NCI-H774 (cell line): ENCODE results near the gene HYCC1.
"Not testable (repeated sequence)": the region's sequence is repeated elsewhere in the genome, so short reads cannot be mapped to it uniquely, and the experiment has no call there.

Source experiments
- DNase-seq: peaks from one replicate; lab custom pipeline; 2025; lab: John Stamatoyannopoulos, UW

The HYCC1 gene

DNA sequence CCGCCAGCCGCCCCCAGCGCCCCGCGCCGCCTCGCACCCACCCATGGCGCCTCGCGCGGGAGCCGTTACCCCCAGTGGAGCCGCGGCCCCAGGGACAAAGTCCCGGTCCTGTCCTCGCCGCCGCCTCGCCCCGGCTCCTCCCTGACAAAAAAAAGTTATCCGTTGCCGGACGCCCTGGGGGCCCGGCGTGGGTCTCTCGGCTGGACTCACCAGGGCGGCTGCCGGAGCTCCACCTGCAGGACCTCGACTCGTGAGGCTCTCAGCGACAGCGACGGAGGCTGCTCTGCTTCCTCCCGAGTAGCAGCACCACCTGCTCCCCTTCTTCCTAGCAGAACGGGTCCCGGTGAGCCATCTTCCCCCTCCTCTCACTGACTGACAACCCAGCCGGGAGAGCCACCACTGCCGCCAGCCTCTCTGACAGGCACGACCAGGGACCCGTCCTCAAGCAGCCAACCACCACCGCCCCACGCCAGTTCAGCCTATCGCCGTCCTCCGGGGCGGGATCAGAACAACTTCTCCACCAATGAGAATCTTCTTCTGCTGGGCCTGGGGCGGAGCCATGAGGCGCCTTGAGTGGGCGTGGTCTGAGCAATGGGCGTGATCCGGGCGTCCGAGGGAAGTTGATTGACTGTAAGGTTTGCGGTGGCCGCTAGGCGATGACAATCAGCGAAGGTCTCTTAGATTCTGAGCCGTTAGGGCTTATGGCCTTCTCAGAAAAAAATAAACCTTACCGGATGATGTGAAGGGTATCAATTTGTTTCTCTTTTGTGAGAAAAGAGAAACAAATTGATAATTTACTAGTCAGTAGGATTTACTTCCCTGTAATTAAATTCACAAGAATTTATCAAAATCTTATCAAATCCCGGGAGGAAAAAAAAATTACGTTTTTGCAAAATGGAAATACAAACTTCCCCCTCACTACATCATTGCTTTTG lies at the start of gene HYCC1:
TSS of gene HYCC1 (minus strand) at position 416 of the 935 bp plus-strand sequence. CDS start 23,019 bp downstream, outside the sequence.
- peak; percentile 98 for DNase-seq

DNA sequence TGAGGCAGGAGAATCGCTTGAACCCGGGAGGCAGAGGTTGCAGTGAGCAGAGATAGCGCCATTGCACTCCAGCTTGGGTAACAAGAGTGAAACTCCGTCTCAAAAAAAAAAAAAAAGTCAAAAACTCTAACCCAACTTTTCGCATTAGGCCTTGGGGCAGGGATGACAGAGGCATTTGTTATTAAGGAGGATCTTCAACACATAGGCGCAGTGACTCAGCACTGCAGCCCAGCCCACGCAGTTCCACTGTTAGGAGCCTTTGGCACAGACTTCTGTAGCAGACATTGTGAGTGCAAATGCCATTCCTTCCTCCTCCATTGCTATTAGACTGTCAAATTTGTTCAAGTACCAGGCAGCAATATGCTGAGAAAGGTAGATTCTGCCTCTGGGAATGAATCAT lies 48.5 kb upstream of the HYCC1 start:
- DNase-seq = no peak

DNA sequence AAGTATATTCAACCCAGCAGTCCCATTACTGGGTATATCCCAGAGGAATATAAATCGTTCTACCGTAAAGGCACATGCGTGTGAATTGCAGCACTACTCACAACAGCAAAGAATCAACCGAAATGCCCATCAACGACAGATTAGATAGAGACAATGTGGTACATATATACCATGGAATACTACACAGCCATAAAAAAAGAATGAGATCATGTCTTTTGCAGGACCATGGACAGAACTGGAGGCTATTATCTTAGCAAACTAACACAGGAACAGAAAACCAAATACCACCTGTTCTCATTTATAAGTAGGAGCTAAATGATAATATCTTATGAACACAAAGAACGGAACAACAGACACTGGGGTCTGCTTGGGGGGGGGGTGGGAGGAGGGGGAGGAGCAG lies 47.4 kb upstream of the HYCC1 start:
- DNase-seq = no peak

DNA sequence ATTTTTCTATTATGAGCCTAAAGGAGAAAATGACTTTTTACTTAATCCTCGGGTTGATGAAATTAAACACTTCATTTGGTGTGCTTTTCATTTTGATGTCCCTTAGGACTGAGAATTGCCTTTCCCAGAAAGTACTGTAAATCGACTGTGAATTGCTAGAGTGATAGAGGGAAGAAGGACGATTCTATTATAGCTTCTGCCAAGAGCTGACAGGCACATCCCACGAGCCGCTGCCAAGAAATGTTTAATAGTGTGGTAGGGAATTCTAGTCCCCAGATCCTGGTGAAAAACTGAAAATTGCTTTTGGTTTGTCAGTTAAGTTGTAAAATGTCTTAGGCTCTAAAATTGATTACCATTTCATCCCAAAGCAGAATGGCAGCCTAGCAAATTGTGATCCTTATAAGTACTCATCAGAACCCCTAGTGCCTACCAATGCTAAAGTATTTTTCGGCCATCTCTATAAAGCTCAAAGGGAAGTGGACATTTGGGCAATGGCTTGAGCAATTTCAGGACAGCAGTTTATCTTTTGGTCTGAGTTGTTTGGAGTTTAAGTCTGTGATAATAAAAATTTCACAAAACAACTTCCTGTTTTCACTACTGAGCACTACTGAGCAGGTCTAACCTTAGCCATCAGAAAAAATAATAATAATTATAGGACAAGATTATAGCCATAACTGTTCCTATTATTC lies 44.6 kb upstream of the HYCC1 start:
- DNase-seq = no peak

DNA sequence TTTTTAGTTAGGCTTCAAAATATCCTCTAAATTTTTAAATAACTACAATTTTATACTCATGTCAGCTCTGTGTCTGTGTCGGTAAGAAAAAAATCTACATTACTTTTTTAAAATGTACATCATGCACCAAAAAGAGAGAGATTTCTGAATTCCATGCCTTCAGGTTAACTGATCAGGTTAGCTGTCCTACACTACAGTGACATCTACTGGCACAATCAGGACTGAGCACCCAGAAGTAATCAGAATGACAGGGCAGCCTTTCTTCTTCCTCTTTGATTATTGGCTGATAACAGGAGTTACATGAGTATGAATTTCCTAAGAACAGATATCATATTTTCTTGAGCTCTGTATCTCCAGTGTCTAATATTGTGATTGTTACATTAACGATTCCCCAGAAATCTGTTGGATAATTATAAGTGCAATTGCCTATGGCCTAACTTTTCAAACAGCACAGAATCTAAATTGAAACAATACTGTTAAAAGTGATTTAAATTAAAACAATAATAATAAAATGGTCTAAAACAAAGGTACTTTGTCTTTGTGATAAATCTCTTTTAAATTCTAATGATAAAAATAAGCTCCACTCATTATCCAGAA lies 41.8 kb upstream of the HYCC1 start:
- peak; percentile 54 for DNase-seq

DNA sequence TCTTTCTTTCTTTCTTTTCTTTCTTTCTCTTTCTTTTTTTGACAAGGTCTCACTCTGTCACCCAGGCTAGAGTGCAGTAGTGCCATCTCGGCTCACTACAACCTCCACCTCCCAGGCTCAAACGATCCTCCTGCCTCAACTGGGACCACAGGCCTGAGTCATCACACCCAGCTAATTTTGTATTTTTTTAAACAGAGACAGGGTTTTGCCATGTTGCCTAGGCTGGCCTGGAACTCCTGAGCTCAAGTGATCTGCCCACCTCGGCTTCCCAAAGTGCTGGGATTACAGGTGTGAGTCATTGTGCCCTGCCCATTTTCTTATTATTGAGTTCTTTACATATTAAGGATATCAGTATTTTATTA lies 37.2 kb upstream of the HYCC1 start:
- not testable (repeated sequence) for DNase-seq

DNA sequence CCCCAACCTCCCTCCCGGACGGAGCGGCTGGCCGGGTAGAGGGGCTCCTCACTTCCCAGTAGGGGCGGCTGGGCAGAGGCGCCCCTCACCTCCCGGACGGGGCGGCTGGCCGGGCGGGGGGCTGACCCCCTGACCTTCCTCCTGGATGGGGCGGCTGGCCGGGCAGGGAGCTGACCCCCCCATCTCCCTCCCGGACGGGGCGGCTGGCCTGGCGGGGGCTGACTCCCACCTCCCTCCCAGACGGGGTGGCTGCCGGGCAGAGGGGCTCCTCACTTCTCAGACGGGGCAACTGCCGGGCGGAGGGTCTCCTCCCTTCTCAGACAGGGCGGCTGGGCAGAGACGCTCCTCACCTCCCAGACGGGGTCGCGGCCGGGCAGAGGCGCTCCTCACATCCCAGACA lies 32.4 kb upstream of the HYCC1 start:
- DNase-seq = not testable (repeated sequence)

DNA sequence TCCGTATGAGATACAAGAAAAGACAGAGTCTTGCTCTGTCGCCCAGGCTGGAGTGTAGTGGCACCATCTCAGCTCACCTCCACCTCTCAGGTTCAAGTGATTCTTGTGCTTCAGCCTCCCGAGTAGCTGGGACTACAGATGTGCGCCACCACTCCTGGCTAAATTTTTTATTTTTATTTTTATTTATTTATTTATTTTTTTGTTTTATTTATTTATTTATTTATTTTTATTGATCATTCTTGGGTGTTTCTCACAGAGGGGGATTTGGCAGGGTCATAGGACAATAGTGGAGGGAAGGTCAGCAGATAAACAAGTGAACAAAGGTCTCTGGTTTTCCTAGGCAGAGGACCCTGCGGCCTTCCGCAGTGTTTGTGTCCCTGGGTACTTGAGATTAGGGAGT lies 31.2 kb upstream of the HYCC1 start:
- not testable (repeated sequence) for DNase-seq

DNA sequence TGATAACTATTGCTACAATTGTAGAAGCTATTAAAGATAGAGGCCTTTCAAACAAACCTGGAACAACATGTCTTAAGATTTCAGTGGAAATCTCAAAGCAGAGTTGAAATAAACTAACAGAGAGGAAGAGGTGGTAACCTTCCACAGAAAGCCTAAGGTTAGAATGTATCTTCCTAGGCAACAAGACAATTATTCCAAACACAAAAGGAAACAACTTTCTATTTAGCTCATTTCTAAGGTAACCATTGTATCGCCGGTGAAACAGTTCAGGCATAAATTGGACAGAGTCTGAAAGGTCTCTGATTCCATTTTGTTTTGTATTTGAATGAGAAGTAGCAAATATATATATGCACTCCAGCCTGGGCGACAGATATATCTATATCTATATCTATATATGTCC lies 30.7 kb upstream of the HYCC1 start:
- peak; percentile 39 for DNase-seq

DNA sequence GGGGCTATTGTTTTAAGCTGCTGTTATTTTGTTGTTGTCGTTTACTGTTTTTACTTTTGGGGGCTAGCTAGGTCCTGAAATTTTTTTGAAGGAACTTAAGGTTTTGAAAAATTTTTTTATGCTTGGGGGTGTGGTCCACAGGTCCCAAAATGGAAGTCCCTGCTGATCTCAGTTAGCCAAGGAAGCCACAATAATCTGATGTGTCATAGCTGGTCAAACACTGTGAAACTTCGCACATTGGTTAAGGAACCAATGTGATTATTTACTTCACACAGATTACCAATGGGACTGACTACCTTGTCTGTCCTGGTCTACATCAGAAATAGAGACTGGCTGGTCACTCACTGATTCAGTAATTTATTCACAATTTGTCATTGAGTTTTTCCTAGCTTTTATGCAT lies 29.5 kb upstream of the HYCC1 start:
- DNase-seq = no peak

DNA sequence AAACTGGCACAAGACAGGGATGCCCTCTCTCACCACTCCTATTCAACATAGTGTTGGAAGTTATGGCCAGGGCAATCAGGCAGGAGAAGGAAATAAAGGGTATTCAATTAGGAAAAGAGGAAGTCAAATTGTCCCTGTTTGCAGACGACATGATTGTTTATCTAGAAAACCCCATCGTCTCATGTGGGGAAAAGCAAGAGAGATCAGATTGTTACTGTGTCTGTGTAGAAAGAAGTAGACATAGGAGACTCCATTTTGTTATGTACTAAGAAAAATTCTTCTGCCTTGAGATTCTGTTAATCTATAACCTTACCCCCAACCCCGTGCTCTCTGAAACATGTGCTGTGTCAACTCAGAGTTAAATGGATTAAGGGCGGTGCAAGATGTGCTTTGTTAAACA lies 25.7 kb upstream of the HYCC1 start:
- DNase-seq = not testable (repeated sequence)

DNA sequence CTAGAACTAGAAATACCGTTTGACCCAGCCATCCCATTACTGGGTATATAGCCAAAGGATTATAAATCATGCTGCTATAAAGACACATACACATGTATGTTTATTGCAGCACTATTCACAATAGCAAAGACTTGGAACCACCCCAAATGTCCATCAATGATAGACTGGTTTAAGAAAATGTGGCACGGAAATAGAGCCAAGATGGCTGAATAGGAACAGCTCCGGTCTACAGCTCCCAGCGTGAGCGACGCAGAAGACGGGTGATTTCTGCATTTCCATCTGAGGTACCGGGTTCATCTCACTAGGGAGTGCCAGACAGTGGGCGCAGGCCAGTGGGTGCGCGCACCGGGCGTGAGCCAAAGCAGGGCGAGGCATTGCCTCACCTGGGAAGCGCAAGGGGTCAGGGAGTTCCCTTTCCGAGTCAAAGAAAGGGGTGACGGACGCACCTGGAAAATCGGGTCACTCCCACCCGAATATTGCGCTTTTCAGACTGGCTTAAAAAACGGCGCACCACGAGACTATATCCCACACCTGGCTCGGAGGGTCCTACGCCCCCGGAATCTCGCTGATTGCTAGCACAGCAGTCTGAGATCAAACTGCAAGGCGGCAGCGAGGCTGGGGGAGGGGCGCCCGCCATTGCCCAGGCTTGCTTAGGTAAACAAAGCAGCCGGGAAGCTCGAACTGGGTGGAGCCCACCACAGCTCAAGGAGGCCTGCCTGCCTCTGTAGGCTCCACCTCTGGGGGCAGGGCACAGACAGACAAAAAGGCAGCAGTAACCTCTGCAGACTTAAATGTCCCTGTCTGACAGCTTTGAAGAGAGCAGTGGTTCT lies 21.8 kb upstream of the HYCC1 start:
- not testable (repeated sequence) for DNase-seq

DNA sequence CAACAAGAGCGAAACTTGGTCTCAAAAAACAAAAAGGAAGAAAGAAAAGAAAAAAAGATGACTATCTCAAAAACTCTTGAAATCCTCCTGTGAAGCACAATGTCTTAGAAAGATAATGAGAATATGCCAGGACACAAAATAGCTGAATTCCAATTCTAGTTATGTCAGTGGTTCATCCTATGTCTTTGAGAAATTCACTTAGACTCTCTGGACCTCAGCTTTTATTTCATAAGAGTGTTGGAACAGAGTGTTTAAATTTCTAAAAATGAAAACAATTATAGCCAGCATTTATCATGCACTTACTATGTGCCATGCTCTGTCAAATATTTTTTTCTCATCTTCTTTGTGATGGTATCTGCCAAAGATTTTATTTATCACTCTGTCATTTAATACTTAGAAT lies 13.3 kb upstream of the HYCC1 start:
- DNase-seq = no peak

DNA sequence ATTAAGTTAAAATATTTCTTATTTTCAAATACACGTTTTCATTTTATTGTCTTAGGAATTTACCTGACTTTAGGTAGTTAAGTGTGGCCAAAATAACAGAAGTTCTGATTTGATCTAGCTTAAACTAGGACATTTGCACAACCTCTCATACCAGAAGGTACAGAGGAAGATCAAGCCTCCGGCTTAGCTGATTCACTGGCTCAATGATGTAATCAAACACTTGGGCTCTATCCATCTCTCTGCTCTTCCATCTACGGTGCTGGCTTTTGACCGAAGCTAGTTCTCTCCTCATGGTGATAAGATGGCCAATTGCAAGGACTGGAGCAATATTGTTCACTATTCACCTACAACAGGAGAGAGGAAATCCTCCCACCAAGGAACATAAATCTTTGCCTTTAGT lies 12.2 kb upstream of the HYCC1 start:
- DNase-seq = no peak

DNA sequence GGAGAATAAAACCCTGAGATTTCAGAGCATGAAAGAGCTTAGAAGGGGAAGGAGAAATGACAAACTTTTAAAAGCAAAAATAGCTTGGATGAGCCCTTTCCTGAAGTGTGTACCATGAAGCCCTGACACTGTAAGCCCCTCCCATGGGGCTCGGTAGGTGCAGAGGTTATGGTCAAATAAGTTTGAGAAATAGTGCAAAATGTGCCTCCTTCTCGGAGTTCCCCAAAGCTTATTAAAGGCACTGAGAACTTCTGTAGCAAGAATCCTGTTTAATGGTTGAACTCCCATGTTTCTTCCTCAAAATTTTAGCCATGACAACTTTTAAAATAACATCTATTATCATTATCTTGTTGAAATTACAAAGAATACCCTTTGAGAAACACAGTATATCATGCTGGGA lies 10.5 kb upstream of the HYCC1 start:
- no peak for DNase-seq

DNA sequence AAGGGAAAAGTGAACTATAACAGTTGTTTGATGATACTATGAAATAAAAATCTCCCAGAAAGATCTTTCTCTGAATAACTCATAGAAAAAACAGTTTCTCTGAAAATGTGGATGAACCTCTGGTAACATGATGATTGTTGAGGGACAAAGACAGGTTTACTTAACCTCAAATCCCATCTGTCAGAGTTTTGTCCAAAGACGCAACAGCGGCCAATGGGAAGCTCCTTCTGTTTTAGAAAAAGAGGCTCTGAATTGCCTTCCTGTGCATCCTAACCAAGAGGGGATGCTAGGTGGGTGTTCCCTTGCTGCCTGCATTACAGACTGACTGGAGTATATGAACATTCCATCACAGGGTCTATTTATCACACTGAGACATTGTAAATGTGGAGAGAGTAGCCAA lies 8.9 kb upstream of the HYCC1 start:
- DNase-seq = no peak

DNA sequence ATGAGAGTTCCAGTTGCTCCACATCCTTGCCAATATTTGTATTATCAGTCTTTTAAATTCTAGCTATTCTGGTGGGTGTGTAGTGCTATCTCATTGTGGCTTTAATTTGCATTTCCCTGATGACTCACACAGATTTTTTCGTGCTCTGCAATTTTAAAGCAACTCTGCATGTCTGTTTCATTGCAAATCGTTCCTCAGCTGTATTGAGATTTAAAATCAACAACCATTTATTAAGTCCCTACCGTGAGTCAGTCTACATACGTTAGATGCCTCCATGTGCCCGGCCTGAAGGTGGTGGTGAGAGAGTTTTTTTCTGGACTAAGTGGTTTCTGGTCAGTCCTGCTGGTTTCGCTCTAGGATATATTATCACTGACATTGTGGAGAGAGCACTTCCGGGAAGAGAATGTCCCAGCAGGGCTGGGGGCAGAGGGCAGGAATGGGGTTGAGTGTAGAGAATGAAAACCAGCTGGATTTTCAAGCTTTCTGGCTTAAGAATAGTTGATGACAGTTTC lies 8.4 kb upstream of the HYCC1 start:
- DNase-seq = no peak

DNA sequence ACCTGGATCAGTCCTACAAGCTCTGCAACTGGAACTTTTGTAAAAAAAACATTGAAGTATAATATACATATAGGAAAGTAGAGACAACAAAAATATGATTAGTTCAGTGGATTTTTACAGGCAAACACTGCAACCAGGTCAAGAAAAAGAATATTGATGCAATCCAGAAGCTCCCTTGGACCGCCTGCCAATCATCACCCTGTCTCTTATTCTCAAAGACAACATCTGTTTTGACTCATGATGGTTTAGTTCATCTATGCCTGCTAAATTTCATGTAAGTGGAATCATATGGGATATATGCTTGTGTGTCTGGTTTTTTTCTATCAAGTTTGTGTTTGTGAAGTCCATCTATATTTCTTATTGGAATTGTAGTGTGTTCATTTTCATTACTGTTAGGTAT lies 7.7 kb upstream of the HYCC1 start:
- no peak for DNase-seq

DNA sequence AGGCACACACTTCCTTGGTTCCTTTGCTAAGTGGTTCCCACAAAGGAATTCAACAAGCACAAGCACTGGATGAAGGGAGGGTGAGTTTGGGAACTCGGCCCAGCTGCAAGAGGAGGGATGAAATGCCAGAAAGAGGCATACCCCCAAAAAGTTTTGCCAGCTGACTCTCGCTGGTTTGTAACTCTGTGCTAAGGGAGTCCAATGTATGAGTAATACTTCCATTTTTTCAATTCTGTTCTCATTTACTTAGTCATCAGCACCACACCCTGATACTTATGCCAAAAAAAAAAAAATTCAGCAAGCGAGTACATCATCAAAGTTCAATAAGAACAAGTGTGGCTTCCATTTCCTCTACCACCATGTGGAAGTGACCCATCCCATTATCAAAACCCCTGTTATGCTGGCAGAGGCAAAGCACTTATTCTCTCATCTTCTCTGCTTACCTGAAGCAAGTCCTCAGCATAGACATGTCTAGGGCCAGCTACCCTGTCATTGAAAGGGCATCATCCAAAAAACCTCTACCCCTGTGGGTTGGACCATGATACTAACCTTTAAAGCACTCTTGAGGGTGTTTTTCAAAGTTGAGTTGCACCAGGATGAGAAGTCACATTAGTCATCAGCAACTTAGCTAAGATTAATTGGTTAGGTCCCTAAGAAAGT lies 6.9 kb upstream of the HYCC1 start:
- DNase-seq = no peak

DNA sequence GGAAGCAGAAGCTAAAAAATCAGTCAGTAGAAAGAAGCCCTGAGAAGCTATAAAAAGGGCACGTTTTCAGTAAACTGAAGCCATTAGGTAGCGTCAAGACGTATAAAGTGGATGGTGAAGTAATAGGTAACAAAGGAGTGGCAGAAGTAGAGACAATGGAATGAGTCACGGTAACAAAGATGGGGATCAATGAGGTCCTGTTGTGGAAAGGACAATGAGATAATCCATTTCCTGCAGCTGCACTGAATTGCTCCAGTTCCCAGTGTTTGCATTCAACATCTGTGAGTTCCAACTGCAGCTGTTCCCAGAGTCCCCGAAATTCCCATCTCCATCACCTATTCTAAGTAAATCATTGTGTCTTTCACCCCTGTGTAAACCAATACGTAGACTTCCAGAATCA lies 4.8 kb upstream of the HYCC1 start:
- DNase-seq = no peak

DNA sequence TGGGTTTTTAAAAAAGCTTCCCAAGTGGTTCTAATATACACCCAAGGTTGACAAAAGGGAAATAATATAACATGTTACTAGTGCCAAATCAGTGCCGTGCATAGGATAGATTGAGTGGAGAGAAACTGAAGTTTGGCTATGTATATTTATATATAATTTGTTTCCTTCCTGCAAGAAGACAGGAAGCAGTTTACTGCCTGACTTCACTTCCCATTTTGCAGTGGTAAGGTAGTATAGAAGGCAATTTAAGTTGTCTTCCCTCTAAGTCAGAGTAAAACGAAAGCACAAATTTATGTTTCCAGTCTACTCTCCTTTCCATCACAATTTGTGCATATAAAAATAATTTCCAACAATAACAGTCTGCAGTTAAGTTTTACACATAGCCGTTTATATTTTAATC lies 3.4 kb upstream of the HYCC1 start:
- no peak for DNase-seq
